ENCODE results near the gene CCDC127.
"Not testable (repeated sequence)": the region's sequence is repeated elsewhere in the genome, so short reads cannot be mapped to it uniquely, and the experiment has no call there.

DNA sequence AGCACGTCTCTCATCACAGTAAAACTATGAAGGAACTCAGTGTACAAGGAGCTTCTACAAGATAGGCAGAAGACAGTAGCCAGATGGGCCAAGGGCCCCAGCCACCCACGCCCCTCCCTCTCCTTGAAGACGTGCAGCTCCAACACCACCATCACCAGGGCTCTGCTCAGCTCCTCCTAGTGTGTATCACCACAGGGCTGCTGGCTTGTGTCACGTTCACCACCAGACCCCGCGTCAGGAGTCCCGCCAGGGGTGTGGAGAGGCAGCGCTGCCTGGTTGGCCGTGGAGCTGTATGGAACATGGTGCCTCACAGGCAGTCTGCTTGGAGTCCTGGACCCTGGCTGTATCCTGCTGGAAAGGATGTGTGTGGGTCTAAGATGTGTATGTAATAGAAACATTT is 32.4 kb upstream of the CCDC127 start:
- TF ChIP-seq, protein P1, sequence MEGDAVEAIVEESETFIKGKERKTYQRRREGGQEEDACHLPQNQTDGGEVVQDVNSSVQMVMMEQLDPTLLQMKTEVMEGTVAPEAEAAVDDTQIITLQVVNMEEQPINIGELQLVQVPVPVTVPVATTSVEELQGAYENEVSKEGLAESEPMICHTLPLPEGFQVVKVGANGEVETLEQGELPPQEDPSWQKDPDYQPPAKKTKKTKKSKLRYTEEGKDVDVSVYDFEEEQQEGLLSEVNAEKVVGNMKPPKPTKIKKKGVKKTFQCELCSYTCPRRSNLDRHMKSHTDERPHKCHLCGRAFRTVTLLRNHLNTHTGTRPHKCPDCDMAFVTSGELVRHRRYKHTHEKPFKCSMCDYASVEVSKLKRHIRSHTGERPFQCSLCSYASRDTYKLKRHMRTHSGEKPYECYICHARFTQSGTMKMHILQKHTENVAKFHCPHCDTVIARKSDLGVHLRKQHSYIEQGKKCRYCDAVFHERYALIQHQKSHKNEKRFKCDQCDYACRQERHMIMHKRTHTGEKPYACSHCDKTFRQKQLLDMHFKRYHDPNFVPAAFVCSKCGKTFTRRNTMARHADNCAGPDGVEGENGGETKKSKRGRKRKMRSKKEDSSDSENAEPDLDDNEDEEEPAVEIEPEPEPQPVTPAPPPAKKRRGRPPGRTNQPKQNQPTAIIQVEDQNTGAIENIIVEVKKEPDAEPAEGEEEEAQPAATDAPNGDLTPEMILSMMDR (IDR thresholded peaks at IDR 0.05), result not testable (repeated sequence)
- TF ChIP-seq POLR2A, EP300 (IDR thresholded peaks at IDR 0.05): not testable (repeated sequence)
